ENCODE results near the gene UGT1A8.
"Not testable (repeated sequence)": the region's sequence is repeated elsewhere in the genome, so short reads cannot be mapped to it uniquely, and the experiment has no call there.

UGT1A8 gene

GRCh38 chr2:233689501-233689900 is 72.1 kb downstream of the UGT1A8 start:
- DNase-seq = no peak

- DNase-seq = no peak
Measured at GRCh38 chr2:233690444-233690843, 73.0 kb downstream of the UGT1A8 start.

- DNase-seq = no peak
Measured at GRCh38 chr2:233691443-233692433, 74.3 kb downstream of the UGT1A8 start.

DNA sequence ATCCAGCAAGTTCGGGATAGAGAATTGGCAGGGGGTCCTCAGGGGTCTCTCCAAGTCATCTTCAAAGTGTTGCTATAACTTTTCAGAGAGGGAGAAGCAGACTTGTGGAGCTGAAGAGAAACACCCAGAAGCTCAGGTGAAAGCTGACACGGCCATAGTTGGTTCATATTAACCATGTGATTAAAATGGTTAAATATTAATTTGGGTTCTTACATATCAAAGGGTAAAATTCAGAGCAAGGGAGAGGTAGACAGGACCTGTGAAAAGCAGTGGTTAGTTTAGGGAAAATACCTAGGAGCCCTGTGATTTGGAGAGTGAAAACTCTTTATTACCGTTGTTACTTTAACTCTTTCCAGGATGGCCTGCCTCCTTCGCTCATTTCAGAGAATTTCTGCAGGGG is 75.2 kb downstream of the UGT1A8 start, which contains the start of gene UGT1A6:
Gene UGT1A6, plus strand, starts transcription at position 243 of the 400 bp plus-strand sequence. Its CDS starts 115 bp downstream, at position 358.
- no peak for DNase-seq

DNA sequence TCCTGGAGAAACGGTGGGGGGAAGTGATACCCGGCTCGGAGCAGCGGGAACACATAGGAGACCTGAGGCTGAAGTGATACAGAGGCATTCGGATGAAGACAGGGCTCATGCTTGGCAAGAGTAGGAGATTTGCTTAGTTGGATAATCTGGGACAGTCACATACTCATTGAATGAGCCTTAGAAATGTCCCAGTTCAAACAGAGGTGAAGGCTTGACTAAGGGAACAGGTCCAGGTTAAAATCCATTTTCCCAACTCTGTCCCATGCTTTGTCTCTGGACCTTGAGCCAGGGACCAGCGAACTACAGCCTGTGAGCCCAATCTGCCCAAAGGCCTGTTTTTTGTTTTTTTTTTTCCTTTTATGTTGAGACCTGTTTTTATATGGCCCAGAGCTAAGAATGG is 76.5 kb downstream of the UGT1A8 start:
- no peak for DNase-seq

GRCh38 chr2:233698740-233699139 is 81.3 kb downstream of the UGT1A8 start:
- DNase-seq = no peak

DNA sequence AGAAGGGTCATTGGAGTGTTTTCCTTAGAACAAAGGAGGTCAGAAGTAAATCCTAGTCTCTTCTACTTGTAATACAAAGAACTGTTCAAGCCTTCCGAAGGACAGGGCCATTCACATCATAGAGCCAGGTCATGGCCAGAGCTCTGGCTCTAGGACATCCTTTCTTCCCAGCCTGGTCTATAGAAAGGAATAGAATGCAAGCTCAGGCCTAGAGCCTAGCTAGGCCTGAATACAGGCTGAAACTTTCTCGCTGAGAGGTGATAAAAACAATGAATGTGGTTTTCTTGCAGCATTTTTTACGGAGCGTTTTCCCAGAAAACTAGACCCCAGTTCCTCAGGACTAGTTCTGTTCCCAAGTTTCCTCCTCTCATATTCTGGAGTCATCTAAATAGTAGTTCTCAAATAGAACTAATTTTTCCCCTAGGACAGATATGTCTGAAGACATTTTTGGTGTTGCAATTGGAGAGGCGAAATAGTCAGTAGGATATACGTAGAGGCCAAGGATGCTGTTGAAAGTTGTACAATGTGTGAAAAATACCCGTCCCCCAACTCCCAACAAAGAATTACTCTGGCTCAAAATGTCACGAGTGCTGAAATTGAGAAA is 82.1 kb downstream of the UGT1A8 start:
- DNase-seq = no peak

DNA sequence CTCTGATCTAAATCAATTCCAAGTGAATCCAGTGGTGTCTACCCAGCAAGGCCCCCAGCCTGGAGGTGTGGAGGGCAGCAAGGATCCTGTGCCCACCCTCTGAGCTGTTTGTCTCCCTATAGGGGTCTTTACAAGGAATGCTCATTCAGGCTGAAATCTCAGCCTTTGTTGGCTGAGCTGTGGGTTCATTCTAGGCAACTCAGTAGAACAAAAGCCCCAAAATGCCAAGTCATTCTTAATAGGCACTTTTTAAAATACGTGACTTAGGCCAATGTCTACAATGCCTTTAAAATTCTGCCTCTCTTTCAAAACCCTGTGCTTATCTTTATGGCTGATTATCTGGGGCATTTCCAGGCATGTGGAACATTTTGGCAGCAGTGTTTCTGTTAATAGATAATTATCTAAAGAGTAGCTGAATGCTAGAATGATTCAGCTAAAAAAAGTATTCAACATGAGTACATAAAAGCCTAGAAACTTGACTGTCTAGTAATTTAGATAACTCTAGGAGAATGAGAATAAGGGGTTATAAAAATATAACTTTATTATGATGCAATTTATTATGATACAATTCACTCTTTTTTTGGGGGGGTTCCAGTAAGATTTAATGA is 82.7 kb downstream of the UGT1A8 start:
- DNase-seq = no peak

DNA sequence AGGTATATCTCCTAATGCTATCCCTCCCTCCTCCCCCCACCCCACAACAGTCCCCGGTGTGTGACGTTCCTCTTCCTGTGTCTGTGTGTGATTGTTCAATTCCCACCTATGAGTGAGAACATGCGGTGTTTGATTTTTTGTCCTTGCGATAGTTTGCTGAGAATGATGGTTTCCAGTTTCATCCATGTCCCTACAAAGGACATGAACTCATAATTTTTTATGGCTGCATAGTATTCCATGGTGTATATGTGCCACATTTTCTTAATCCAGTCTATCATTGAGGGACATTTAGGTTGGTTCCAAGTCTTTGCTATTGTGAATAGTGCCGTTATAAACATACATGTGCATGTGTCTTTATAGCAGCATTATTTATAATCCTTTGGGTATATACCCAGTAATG is 83.4 kb downstream of the UGT1A8 start:
- DNase-seq = not testable (repeated sequence)

GRCh38 chr2:233702238-233702637 is 84.8 kb downstream of the UGT1A8 start:
- no peak for DNase-seq

DNA sequence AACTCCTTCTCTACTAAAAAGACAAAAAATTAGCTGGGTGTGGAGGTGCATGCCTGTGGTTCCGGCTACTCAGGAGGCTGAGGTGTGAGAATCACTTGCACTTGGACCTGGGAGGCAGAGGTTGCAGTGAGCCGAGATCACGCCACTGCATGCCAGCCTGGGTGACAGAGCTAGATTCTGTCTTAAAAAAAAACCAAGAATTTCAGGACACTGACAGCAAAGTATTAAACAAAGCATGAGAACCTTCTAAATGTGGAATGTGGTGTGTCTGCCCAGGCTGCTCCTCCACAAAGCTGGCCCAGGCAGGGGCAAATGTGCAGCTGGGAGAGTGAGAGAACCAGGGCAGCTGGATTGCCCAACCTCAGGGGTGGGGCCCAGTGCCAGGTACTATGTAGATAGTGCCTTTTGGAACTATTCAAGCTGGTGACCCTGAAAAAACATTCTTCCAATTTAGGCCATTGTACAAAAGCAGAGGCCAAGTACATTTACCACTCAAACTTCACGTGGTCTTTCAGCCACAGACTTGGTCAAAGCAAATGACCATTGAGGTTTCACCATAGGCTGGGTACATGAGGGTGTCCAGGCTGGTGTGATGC is 88.6 kb downstream of the UGT1A8 start:
- DNase-seq = no peak

DNA sequence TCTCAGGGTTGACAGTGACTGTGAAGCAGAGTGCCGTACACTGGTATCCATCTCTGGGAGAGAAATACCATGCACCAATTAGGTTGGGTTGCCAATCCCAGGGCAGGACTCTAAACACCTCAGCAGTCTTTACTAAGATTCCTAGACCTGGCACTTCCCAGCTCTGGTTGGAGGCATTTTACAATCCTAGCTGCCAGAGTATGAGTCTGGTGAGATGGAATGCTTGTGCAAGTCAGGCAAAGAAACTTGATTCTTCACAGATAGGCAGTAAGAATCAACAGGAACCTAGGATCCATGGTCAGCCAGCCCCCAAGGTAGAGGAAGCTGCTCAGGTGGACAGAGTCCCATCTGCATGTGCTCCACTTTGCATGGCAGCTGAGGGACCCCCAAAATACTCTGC is 89.3 kb downstream of the UGT1A8 start:
- no peak for DNase-seq

GRCh38 chr2:233707940-233708644 is 90.7 kb downstream of the UGT1A8 start:
- no peak for DNase-seq

DNA sequence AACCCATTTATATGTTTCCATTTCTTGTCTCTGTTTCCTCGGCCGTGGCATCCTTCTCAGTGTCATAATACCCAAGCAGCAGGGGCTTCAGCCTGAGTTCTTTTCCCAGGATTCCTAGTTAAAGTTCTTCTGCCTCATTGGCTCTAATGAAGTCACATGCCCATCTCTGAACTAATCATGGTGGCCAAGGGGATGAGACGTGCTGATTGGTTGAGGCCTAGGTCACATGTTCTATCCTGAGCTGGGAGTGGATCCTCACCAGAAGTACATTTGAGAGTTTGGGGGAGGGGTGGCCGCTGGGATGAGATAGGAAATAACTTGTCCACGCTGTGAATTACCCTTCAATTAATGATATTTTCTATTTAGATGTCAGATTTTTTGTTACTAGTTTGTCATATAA is 91.5 kb downstream of the UGT1A8 start:
- DNase-seq = no peak

DNA sequence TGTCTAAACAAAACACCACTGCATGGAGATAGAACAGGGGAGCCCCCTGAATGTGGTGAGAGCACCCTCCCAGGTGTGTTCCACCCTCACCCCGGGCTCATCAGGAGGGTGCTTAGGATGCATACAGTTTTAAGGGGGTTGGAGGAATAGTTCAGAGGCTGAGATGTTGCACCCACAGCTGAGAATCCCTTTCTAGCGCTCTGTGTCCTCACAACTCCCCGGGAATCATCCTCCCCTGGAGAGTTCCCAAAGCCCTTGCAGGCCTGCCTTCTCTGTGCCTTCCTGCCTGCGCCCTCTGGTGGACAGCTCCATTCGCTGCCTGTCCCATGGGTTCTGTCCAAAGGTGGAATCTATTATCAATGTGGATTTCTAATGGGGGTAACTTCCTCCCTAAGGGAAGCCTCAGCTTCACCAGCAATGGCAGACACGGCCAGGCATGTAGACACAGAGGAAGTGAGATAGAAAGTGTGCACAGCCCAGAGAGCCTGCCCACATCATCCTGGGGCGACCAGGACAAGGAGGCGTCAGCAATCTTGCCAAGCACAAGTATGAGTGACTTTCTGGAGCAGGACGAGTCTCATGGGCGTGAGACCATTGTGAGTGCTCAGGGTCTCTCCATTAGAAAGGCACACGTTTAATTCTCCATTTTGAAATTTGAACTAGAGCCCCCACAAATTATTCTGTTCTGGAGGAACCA is 94.0 kb downstream of the UGT1A8 start:
- peak in 1 of 2 experiments; percentile 2 for DNase-seq

DNA sequence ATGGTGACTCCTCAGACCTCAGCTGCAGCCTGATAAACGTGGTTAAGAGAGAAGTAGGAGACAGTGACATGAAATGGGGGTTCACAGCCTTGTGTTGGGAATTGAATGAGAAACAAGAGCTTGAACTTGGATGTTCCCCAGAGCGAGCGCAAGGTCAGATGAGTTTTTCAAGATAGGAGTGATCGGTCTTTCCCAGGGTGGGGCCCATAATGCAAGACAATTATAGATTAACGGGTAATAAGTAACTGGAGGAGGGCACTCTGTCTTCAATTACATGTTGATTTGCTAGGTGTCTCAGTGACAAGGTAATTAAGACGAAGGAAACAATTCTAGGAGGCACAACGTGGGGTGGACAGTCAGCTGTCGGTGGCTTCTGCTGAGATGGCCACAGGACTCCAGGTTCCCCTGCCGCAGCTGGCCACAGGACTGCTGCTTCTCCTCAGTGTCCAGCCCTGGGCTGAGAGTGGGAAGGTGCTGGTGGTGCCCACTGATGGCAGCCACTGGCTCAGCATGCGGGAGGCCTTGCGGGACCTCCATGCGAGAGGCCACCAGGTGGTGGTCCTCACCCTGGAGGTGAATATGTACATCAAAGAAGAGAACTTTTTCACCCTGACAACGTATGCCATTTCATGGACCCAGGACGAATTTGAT is 95.3 kb downstream of the UGT1A8 start, which contains the start of gene UGT1A5:
Gene UGT1A5, plus strand, starts transcription at position 297 of the 651 bp plus-strand sequence. Its CDS starts 85 bp downstream, at position 382.
- no peak for DNase-seq

DNA sequence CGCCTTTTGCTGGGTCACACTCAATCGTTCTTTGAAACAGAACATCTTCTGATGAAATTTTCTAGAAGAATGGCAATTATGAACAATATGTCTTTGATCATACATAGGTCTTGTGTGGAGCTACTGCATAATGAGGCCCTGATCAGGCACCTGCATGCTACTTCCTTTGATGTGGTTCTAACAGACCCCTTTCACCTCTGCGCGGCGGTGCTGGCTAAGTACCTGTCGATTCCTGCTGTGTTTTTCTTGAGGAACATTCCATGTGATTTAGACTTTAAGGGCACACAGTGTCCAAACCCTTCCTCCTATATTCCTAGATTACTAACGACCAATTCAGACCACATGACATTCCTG is 95.8 kb downstream of the UGT1A8 start:
- DNase-seq = no peak

DNA sequence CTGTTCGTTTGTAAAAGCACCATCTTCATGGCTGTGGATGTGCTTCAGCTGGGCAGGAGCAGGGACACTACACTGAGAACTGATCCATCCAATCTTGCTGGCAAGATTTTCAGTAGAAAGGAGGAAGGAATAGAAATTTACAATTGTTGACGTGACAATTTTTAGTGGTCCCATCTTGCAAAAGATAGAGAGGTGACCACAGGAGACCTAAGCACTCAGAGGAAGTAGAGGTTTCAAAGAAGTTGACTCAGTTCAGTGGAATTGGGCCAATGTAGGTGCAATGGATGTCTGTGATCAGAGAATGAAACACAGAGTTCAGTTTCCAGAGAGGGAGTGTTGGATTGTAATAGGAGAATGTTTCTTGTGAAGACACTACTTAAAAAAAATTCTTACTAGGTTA is 96.7 kb downstream of the UGT1A8 start:
- DNase-seq = no peak

DNA sequence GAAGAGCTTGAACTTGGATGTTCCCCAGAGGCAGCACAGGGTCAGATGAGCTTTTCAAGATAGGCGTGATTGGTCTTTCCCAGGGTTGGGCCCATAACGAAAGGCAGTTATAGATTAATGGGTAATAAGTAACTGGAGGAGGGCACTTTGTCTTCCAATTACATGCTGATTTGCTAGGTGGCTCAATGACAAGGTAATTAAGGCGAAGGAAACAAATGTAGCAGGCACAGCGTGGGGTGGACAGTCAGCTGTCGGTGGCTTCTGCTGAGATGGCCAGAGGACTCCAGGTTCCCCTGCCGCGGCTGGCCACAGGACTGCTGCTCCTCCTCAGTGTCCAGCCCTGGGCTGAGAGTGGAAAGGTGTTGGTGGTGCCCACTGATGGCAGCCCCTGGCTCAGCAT is 101.1 kb downstream of the UGT1A8 start, which contains the start of gene UGT1A4:
Gene UGT1A4, plus strand, starts transcription at position 185 of the 400 bp plus-strand sequence. Its CDS starts 85 bp downstream, at position 270.
- no peak for DNase-seq

- DNase-seq = no peak
Measured at GRCh38 chr2:233728723-233729301, 111.4 kb downstream of the UGT1A8 start, which contains the start of gene UGT1A3. UGT1A3 (plus strand) TSS chr2:233729042; CDS start chr2:233729127, 85 bp downstream.
